ENCODE measurements around the gene SMURF1. TPM values are rescaled to one million over a fixed set of nuclear protein-coding genes. Genes with fewer than 3 reads are reported as not detected.
A peak's percentile ranks its signal among the peaks of the same experiment; 100 is the strongest.
"Not testable (repeated sequence)": the region's sequence is repeated elsewhere in the genome, so short reads cannot be mapped to it uniquely, and the experiment has no call there.

The SMURF1 gene
- total and polyA plus RNA-seq, 2 experiments from 2014 or later: 6.8 to 19.1 TPM

- H3F3A ChIP-seq (ENCODE audit: insufficient read depth): peaks cover 57% of the 10 kb centered on the region
- peaks cover 61% of the 10 kb centered on the region for H3K4me1 ChIP-seq (ENCODE audit: insufficient read depth)
- TF ChIP-seq EZH2 (IDR thresholded peaks at IDR 0.05; ENCODE audit: insufficient read depth, poor library complexity, severe bottlenecking) (no peak), EZH2phosphoT487 (IDR thresholded peaks at IDR 0.05; ENCODE audit: insufficient read depth, low read depth) (no peak)
- peaks cover 98% of the 10 kb centered on the region for H3K79me2 ChIP-seq (ENCODE audit: insufficient read depth)
- H3K4me3 ChIP-seq: peak overlapping the region; percentile 7
- no peaks in the 10 kb centered on the region for H3K36me3 ChIP-seq (ENCODE audit: low read depth)
- 52% methylated on average over 11 of the region's 11 CpGs for WGBS, 2 experiments (ENCODE audit: low coverage in 1 of 2, low lambda C conversion rate in 2 of 2, missing lambda C conversion rate in 2 of 2)
- in situ Hi-C loops (cut with MboI): no loop called here
- DNase-seq: peak; percentile 89
- no peaks in the 10 kb centered on the region for H3K9me3 ChIP-seq (ENCODE audit: low read depth)
- no peaks in the 10 kb centered on the region for H3K27me3 ChIP-seq (replicated peaks; ENCODE audit: insufficient read depth)
- no peaks in the 10 kb centered on the region; the same call in 1 of the 2 replicates for H4K20me1 ChIP-seq (ENCODE audit: insufficient read depth)
- peak overlapping the region; percentile 65 for H3K27ac ChIP-seq
- no peaks in the 10 kb centered on the region for H3K9me2 ChIP-seq (ENCODE audit: insufficient read depth)
- peak overlapping the region; percentile 59 for H3K4me2 ChIP-seq (ENCODE audit: unreplicated experiment)
- peak overlapping the region; percentile 18 for H3K9ac ChIP-seq
- H2AFZ ChIP-seq: no peak overlapping the region
Measured at GRCh38 chr7:99102809-99103690, 40.9 kb downstream of the SMURF1 start.

GRCh38 chr7:99102361-99102760, 41.5 kb downstream of the SMURF1 start:
- Histone ChIP-seq H3K4me2 (ENCODE audit: unreplicated experiment) (peak overlapping the region; percentile 59), H2AFZ (no peak overlapping the region), H3K4me1 (ENCODE audit: insufficient read depth) (peaks cover 58% of the 10 kb centered on the region), H3K79me2 (ENCODE audit: insufficient read depth) (peaks cover 98% of the 10 kb centered on the region), H4K20me1 (ENCODE audit: insufficient read depth) (no peaks in the 10 kb centered on the region; the same call in 1 of the 2 replicates), H3K36me3 (ENCODE audit: low read depth) (no peaks in the 10 kb centered on the region), H3K9me2 (ENCODE audit: insufficient read depth) (no peaks in the 10 kb centered on the region), H3K4me3 (peak overlapping the region; percentile 7), H3K27me3 (replicated peaks; ENCODE audit: insufficient read depth) (no peaks in the 10 kb centered on the region), H3F3A (ENCODE audit: insufficient read depth) (peaks cover 55% of the 10 kb centered on the region), H3K9me3 (ENCODE audit: low read depth) (no peaks in the 10 kb centered on the region), H3K9ac (peak overlapping the region; percentile 18), H3K27ac (peak overlapping the region; percentile 65)
- in situ Hi-C loops (cut with MboI): no loop called here
- DNase-seq: peak; percentile 73
- WGBS, 2 experiments (ENCODE audit: low coverage in 1 of 2, low lambda C conversion rate in 2 of 2, missing lambda C conversion rate in 2 of 2): 0 to 8% methylated on average over 1 of the region's 1 CpG
- 0 out of 2 replicates have a peak, but pooled peaks have one; percentile 39 for TF ChIP-seq EZH2phosphoT487 (IDR thresholded peaks at IDR 0.05; ENCODE audit: insufficient read depth, low read depth)
- no peak for TF ChIP-seq EZH2 (IDR thresholded peaks at IDR 0.05; ENCODE audit: insufficient read depth, poor library complexity, severe bottlenecking)

DNA sequence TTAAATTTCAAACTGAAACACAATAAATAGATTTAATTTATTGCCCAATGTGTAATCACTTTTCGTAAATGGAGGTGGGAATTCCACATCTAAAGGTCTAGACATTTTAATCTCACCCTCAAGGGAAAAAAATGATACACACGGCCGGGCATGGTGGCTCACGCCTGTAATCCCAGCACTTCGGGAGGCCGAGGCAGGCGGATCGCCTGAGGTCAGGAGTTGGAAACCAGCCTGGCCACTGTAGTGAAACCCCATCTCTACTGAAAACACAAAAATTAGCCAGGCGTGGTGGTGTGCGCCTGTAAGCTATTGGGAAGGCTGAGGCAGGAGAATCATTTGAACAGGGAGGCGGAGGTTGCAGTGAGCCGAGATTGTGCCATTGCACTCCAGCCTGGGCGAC, 42.4 kb downstream of the SMURF1 start:
- 88 to 89% methylated on average over 13 of the region's 13 CpGs for WGBS, 2 experiments (ENCODE audit: low coverage in 1 of 2, low lambda C conversion rate in 2 of 2, missing lambda C conversion rate in 2 of 2)
- H3K9me3 ChIP-seq (ENCODE audit: low read depth); H4K20me1 ChIP-seq (ENCODE audit: insufficient read depth); in situ Hi-C loops (cut with MboI); H3K4me2 ChIP-seq (ENCODE audit: unreplicated experiment); H3K4me3 ChIP-seq; H3K36me3 ChIP-seq (ENCODE audit: low read depth); H2AFZ ChIP-seq; DNase-seq; H3K27ac ChIP-seq; H3K9ac ChIP-seq; H3K27me3 ChIP-seq (replicated peaks; ENCODE audit: insufficient read depth); H3K9me2 ChIP-seq (ENCODE audit: insufficient read depth): not testable (repeated sequence)
- H3K79me2 ChIP-seq (ENCODE audit: insufficient read depth): peaks cover 98% of the 10 kb centered on the region
- peaks cover 50% of the 10 kb centered on the region for H3K4me1 ChIP-seq (ENCODE audit: insufficient read depth)
- peaks cover 48% of the 10 kb centered on the region for H3F3A ChIP-seq (ENCODE audit: insufficient read depth)

DNA sequence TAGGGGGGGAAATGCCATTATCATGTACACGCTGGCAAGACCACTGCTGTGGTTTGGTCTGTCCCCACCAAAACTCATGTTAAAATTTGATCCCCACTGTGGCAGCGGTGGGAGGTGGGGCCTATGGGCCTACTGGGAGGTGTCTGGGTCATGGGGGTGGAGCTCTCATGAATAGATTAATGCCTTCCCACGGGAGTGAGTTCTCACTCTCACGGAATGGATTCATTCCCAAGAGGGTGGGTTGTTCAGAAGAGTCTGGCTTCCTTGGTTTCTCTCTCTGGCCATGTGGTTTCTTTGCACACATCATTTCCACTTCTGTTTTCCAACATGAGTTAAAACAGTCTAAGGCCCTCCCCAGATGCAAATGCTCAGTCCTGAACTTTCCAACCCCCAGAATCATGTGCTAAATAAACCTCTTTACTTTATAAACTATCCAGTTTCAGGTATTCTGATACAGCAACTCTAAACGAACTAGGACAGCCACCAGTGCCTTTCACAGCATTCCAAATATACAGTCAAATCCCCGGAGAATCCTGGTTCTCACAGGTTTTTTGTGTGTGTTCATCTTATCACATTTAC, 44.3 kb downstream of the SMURF1 start:
- Histone ChIP-seq H3K27me3 (replicated peaks; ENCODE audit: insufficient read depth) (no peaks in the 10 kb centered on the region), H3K79me2 (ENCODE audit: insufficient read depth) (peaks cover 98% of the 10 kb centered on the region), H3K4me2 (ENCODE audit: unreplicated experiment) (peak overlapping the region; percentile 71), H3F3A (ENCODE audit: insufficient read depth) (peaks cover 41% of the 10 kb centered on the region), H3K27ac (peak overlapping the region; percentile 63), H3K9me3 (ENCODE audit: low read depth) (no peaks in the 10 kb centered on the region), H3K9me2 (ENCODE audit: insufficient read depth) (no peaks in the 10 kb centered on the region), H3K4me1 (ENCODE audit: insufficient read depth) (peaks cover 46% of the 10 kb centered on the region), H3K4me3 (no peak overlapping the region), H4K20me1 (ENCODE audit: insufficient read depth) (no peaks in the 10 kb centered on the region; the same call in 1 of the 2 replicates), H3K36me3 (ENCODE audit: low read depth) (no peaks in the 10 kb centered on the region), H2AFZ (no peak overlapping the region), H3K9ac (no peak overlapping the region)
- 57 to 61% methylated on average over 6 of the region's 6 CpGs for WGBS, 2 experiments (ENCODE audit: low coverage in 1 of 2, low lambda C conversion rate in 2 of 2, missing lambda C conversion rate in 2 of 2)
- in situ Hi-C loops (cut with MboI): no loop called here
- TF ChIP-seq EZH2phosphoT487 (IDR thresholded peaks at IDR 0.05; ENCODE audit: insufficient read depth, low read depth): no peak
- TF ChIP-seq EZH2 (IDR thresholded peaks at IDR 0.05; ENCODE audit: insufficient read depth, poor library complexity, severe bottlenecking): no peak
- peak; percentile 61 for DNase-seq

Data from GM23248 (cell line).